IMR-90 (cell line): ENCODE measurements around the gene SMIM22. TPM values are rescaled to one million over a fixed set of nuclear protein-coding genes. Genes with fewer than 3 reads are reported as not detected.

Experiments
- ATAC-seq: fragments of 200-7000 bp; cut with Tn5 transposase; 2 replicates; pipeline ENCODE4 v1.9.1; 2020; ENCODE audit warnings: low read depth, mild to moderate bottlenecking, moderate library complexity
- BruUV-seq: library from RNA; stranded (reverse); fragments of 400-500 nt; replicated peaks from 2 replicates; lab custom pipeline; 2021; lab: Mats Ljungman, UMichigan
- CTCF ChIA-PET: fragments of 300-600 bp; formaldehyde crosslinking; extraction: SDS; loops from one replicate; lab custom pipeline; 2021; ENCODE audit warnings: antibody characterized with exemption; lab: Yijun Ruan, JAX
- POLR2A ChIA-PET: fragments of 300-600 bp; sonication (Branson Sonifier 250); formaldehyde crosslinking; loops from one replicate; lab custom pipeline; 2022; ENCODE audit warnings: antibody characterized with exemption; ENCODE audit not compliant: unreplicated experiment; lab: Charles Lee
- DNase-seq: peaks from one replicate; pipeline ENCODE4 v3.0.0; 2013
- H2AFZ ChIP-seq: replicated peaks from 2 replicates; pipeline ENCODE3; 2013; ENCODE audit warnings: low read length, mild to moderate bottlenecking; ENCODE audit not compliant: poor library complexity
- H2AK5ac ChIP-seq: 2 replicates; pipeline ENCODE4 v1.6.1; 2013; ENCODE audit warnings: low read depth, low read length, inconsistent platforms
- H2AK9ac ChIP-seq: replicated peaks from 2 replicates; pipeline ENCODE3; 2013; ENCODE audit warnings: mild to moderate bottlenecking, low read depth, low read length, moderate library complexity; ENCODE audit not compliant: poor library complexity
- H2BK120ac ChIP-seq: 2 replicates; pipeline ENCODE4 v1.6.1; 2013; ENCODE audit warnings: low read depth, low read length, inconsistent platforms
- H2BK15ac ChIP-seq: 3 replicates; pipeline ENCODE4 v1.6.1; 2013; ENCODE audit warnings: low read depth, low read length, inconsistent platforms
- H2BK20ac ChIP-seq: 2 replicates; pipeline ENCODE4 v1.6.1; 2013; ENCODE audit warnings: low read depth, mild to moderate bottlenecking, inconsistent platforms, low read length, moderate library complexity
- H2BK5ac ChIP-seq: 2 replicates; pipeline ENCODE4 v1.6.1; 2013; ENCODE audit warnings: mild to moderate bottlenecking, low read depth, low read length, inconsistent platforms; ENCODE audit not compliant: poor library complexity, severe bottlenecking
- H3K14ac ChIP-seq: replicated peaks from 2 replicates; pipeline ENCODE4 v1.6.1; 2013; ENCODE audit warnings: low read depth, low read length, inconsistent platforms
- H3K18ac ChIP-seq: 2 replicates; pipeline ENCODE4 v1.6.1; 2013; ENCODE audit warnings: low read depth, low read length, control low read depth
- H3K23ac ChIP-seq: 2 replicates; pipeline ENCODE4 v1.6.1; 2013; ENCODE audit warnings: low read depth, low read length, inconsistent platforms
- H3K27ac ChIP-seq: 2 replicates; pipeline ENCODE4 v1.5.1; 2013; ENCODE audit warnings: mild to moderate bottlenecking, control low read depth, low read length; ENCODE audit not compliant: insufficient read depth
- H3K27me3 ChIP-seq: 2 replicates; pipeline ENCODE4 v1.6.1; 2013; ENCODE audit warnings: low read length; ENCODE audit not compliant: control insufficient read depth, insufficient read depth
- H3K36me3 ChIP-seq: 2 replicates; pipeline ENCODE4 v1.6.1; 2013; ENCODE audit warnings: low read length, mixed read lengths; ENCODE audit not compliant: control insufficient read depth, insufficient read depth
- H3K4ac ChIP-seq: 2 replicates; pipeline ENCODE4 v1.6.1; 2013; ENCODE audit warnings: low read depth, low read length, inconsistent platforms
- H3K4me1 ChIP-seq: 2 replicates; pipeline ENCODE4 v1.6.1; 2013; ENCODE audit warnings: low read length, mixed read lengths; ENCODE audit not compliant: control insufficient read depth, insufficient read depth
- H3K4me2 ChIP-seq: 2 replicates; pipeline ENCODE4 v1.6.1; 2013; ENCODE audit warnings: low read depth, mild to moderate bottlenecking, control low read depth, low read length, moderate library complexity
- H3K4me3 ChIP-seq: 2 replicates; pipeline ENCODE4 v1.5.1; 2013; ENCODE audit warnings: low read depth, mild to moderate bottlenecking, control low read depth, low read length, moderate library complexity; ENCODE audit not compliant: insufficient read depth
- H3K56ac ChIP-seq: 2 replicates; pipeline ENCODE4 v1.6.1; 2013; ENCODE audit warnings: low read length, inconsistent platforms; ENCODE audit not compliant: insufficient read depth; ENCODE audit errors: extremely low read depth
- H3K79me1 ChIP-seq, 2 experiments: 2 replicates each; pipeline ENCODE4 v1.6.1; 2013; ENCODE audit warnings: low read length in 2 of 2, inconsistent platforms in 1 of 2, low read depth in 1 of 2
- H3K9ac ChIP-seq: 2 replicates; pipeline ENCODE4 v1.6.1; 2013; ENCODE audit warnings: low read depth, low read length, control low read depth
- H3K9me1 ChIP-seq: 2 replicates; pipeline ENCODE4 v1.6.1; 2013; ENCODE audit warnings: low read length, inconsistent platforms; ENCODE audit not compliant: insufficient read depth
- H3K9me3 ChIP-seq: 2 replicates; pipeline ENCODE4 v1.6.1; 2013; ENCODE audit warnings: low read length; ENCODE audit not compliant: control insufficient read depth, insufficient read depth
- H4K20me1 ChIP-seq: 2 replicates; pipeline ENCODE4 v1.6.1; 2013; ENCODE audit warnings: low read length, inconsistent platforms; ENCODE audit not compliant: insufficient read depth
- H4K5ac ChIP-seq: 2 replicates; pipeline ENCODE4 v1.6.1; 2013; ENCODE audit warnings: mild to moderate bottlenecking, low read depth, low read length, control low read depth
- H4K8ac ChIP-seq, 2 experiments: 2 replicates each; pipeline ENCODE4 v1.6.1; 2013; ENCODE audit warnings: low read depth in 2 of 2, low read length in 2 of 2, control low read depth in 1 of 2, inconsistent platforms in 1 of 2
- H4K91ac ChIP-seq: 2 replicates; pipeline ENCODE4 v1.6.1; 2013; ENCODE audit warnings: low read depth, low read length, inconsistent platforms; ENCODE audit not compliant: insufficient read depth
- CEBPB ChIP-seq: IDR thresholded peaks from 2 replicates; pipeline ENCODE4 v1.6.1; 2012; ENCODE audit warnings: low read depth, low read length, improper control_type of control experiment
- CHD1 ChIP-seq: IDR thresholded peaks from 2 replicates; pipeline ENCODE4 v1.6.1; 2012; ENCODE audit warnings: low read depth, low read length, improper control_type of control experiment
- MAFK ChIP-seq: IDR thresholded peaks from 2 replicates; pipeline ENCODE4 v1.6.1; 2012; ENCODE audit warnings: low read depth, low read length, improper control_type of control experiment
- RCOR1 ChIP-seq: IDR thresholded peaks from 2 replicates; pipeline ENCODE4 v1.6.1; 2012; ENCODE audit warnings: mild to moderate bottlenecking, low read length, improper control_type of control experiment; ENCODE audit not compliant: insufficient replicate concordance
- SMC3 ChIP-seq: fragments of 150-350 bp; IDR thresholded peaks from 2 replicates; pipeline ENCODE4 v1.6.1; 2016; ENCODE audit warnings: low read depth, mild to moderate bottlenecking, antibody characterized with exemption, low read length, moderate library complexity
- WGBS, 2 experiments: methylation state at CpG; one replicate each; pipeline versions ENCODE4 v1.1.5 to v1.1.7; 2013; ENCODE audit warnings: missing lambda C conversion rate in 2 of 2; ENCODE audit not compliant: insufficient read length in 1 of 2; ENCODE audit errors: extremely low coverage in 2 of 2; 5-methylcytosine and 5-hydroxymethylcytosine counted together
- dilution Hi-C: fragments of 300-500 bp; cut with HindIII; formaldehyde crosslinking; loops from one replicate; pipeline ENCODE4 v1.14.3; 2018; ENCODE audit warnings: low sequenced_read_pairs; ENCODE audit not compliant: unreplicated experiment
- in situ Hi-C: fragments of 300-500 bp; cut with MboI; formaldehyde crosslinking; loops from 3 replicates; pipeline ENCODE4 v1.14.3; 2019; ENCODE audit warnings: low sequenced_read_pairs, inconsistent platforms, mixed read lengths
- intact Hi-C: fragments of 100-400 bp; cut with micrococcal nuclease; formaldehyde crosslinking; loops from 2 replicates; pipeline ENCODE4 v1.10.0; 2022
- polyA plus RNA-seq, 3 experiments: library from polyadenylated mRNA; depleted of rRNA; stranded (reverse); fragments of >200 nt; gene quantifications; 2 replicates each; pipeline ENCODE4 v1.2.3, GENCODE V29; 2012; ENCODE audit warnings: low replicate concordance in 1 of 3
- total RNA-seq: library from RNA; depleted of rRNA; stranded (reverse); fragments of >200 nt; gene quantifications from 2 replicates; pipeline ENCODE4 v1.2.3, GENCODE V29; 2012
- TF ChIP-seq, protein P1 (sequence below): conservative IDR thresholded peaks from 2 replicates; pipeline ENCODE4 v1.5.1; 2012; ENCODE audit warnings: mild to moderate bottlenecking, low read depth, low read length, improper control_type of control experiment

The SMIM22 gene
- total and polyA plus RNA-seq, 2 of the 4 experiments (the other 2 are of a cell fraction), result not detected

GRCh38 chr16:4832698-4833343, 37.7 kb downstream of the SMIM22 start:
- 88% methylated on average over 3 of the region's 6 CpGs; no CpG with 5 or more reads in 1 of the 2 experiments for WGBS, 2 experiments
- CTCF ChIA-PET, result no interaction called here

More at GRCh38 chr16:4832698-4833343, 37.7 kb downstream of the SMIM22 start:
- Histone ChIP-seq H2BK20ac (no peak overlapping the region), H3K27me3 (no peaks in the 10 kb centered on the region), H2BK5ac (no peak overlapping the region), H3K56ac (no peak overlapping the region), H4K20me1 (peaks cover 19% of the 10 kb centered on the region; the same call in 1 of the 2 replicates), H3K27ac (no peak overlapping the region), H3K4me3 (no peak overlapping the region), H4K5ac (no peak overlapping the region), H4K8ac (no peak overlapping the region), H2AK5ac (no peak overlapping the region), H3K9me3 (no peaks in the 10 kb centered on the region), H3K23ac (no peak overlapping the region; the same call in 1 of the 2 replicates), H3K4ac (no peak overlapping the region), H2AK9ac (no peak overlapping the region), H2BK15ac (no peak overlapping the region), H3K9me1 (no peaks in the 10 kb centered on the region), H2AFZ (no peak overlapping the region), H3K79me1 (peaks cover 47 to 49% of the 10 kb centered on the region in 2 experiments), H3K36me3 (peaks cover 64% of the 10 kb centered on the region), H3K9ac (no peak overlapping the region), H3K4me2 (no peak overlapping the region), H3K4me1 (no peaks in the 10 kb centered on the region), H3K14ac (no peak overlapping the region), H2BK120ac (no peak overlapping the region), H3K18ac (no peak overlapping the region), H4K91ac (no peak overlapping the region)
- DNase-seq, result no peak
- BruUV-seq, result no TSS peak
- POLR2A ChIA-PET, result no interaction called here
- in situ Hi-C loops, result no loop called here
- dilution Hi-C loops, result no loop called here
- TF ChIP-seq, protein P1, sequence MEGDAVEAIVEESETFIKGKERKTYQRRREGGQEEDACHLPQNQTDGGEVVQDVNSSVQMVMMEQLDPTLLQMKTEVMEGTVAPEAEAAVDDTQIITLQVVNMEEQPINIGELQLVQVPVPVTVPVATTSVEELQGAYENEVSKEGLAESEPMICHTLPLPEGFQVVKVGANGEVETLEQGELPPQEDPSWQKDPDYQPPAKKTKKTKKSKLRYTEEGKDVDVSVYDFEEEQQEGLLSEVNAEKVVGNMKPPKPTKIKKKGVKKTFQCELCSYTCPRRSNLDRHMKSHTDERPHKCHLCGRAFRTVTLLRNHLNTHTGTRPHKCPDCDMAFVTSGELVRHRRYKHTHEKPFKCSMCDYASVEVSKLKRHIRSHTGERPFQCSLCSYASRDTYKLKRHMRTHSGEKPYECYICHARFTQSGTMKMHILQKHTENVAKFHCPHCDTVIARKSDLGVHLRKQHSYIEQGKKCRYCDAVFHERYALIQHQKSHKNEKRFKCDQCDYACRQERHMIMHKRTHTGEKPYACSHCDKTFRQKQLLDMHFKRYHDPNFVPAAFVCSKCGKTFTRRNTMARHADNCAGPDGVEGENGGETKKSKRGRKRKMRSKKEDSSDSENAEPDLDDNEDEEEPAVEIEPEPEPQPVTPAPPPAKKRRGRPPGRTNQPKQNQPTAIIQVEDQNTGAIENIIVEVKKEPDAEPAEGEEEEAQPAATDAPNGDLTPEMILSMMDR, result no peak
- TF ChIP-seq CHD1 (no peak), CEBPB (no peak), SMC3 (no peak), MAFK (no peak), RCOR1 (no peak)
- ATAC-seq, result no peak
- intact Hi-C loops, result no loop called here
